ENCODE results near the gene FOSB.

FOSB gene

GRCh38 chr19:45444318-45445041 is 23.3 kb upstream of the FOSB start:
- peak overlapping the region in 1 of 2 experiments; percentile 76 for H3K4ac ChIP-seq (ENCODE audit: low read depth in 1 of 2, low read length in 2 of 2)
- peaks cover 25% of the 10 kb centered on the region for H3K4me1 ChIP-seq (ENCODE audit: control insufficient read depth, insufficient read depth, low read depth, low read length)
- no peaks in the 10 kb centered on the region for H3K36me3 ChIP-seq (ENCODE audit: control insufficient read depth in 1 of 2, insufficient read depth in 2 of 2, low read depth in 1 of 2, low read length in 2 of 2)
- peak overlapping the region; percentile 76 for H4K8ac ChIP-seq (ENCODE audit: low read length)
- no peak overlapping the region for H2BK5ac ChIP-seq (ENCODE audit: low read depth, low read length, poor library complexity, severe bottlenecking)
- H2AFZ ChIP-seq (ENCODE audit: low read depth, low read length), result peak overlapping the region; percentile 81
- H2AK5ac ChIP-seq (ENCODE audit: low read length, severe bottlenecking), result peak overlapping the region; percentile 58
- peak; percentile 94 for DNase-seq
- no peaks in the 10 kb centered on the region for H3K9me3 ChIP-seq (ENCODE audit: control insufficient read depth, low read length)
- no peaks in the 10 kb centered on the region for H3K79me1 ChIP-seq (replicated peaks; ENCODE audit: low read length, poor library complexity, severe bottlenecking)
- peak overlapping the region in 1 of 2 experiments; percentile 26 for H3K14ac ChIP-seq (ENCODE audit: low read length in 2 of 2)
- peak overlapping the region; percentile 34 for H4K91ac ChIP-seq (ENCODE audit: low read length)
- H3K4me2 ChIP-seq (ENCODE audit: low read length, poor library complexity, severe bottlenecking), result peak overlapping the region; percentile 90
- H3K27me3 ChIP-seq (ENCODE audit: control insufficient read depth in 1 of 2, insufficient read depth in 1 of 2, low read length in 2 of 2), result no peaks in the 10 kb centered on the region
- no peak overlapping the region for H3K27ac ChIP-seq (ENCODE audit: low read length, poor library complexity, severe bottlenecking)
- H3K23ac ChIP-seq (ENCODE audit: low read length in 2 of 2), result no peak overlapping the region
- H2BK12ac ChIP-seq (ENCODE audit: low read length in 2 of 2), result peak overlapping the region in 1 of 2 experiments; percentile 91
- peak overlapping the region; percentile 96 for H2BK120ac ChIP-seq (ENCODE audit: low read depth, low read length)
- peak overlapping the region; percentile 40 to 62 for H3K4me3 ChIP-seq (ENCODE audit: insufficient read depth in 1 of 2, low read depth in 1 of 2, low read length in 2 of 2)
- 17% methylated on average over 44 of the region's 47 CpGs for WGBS
- H2BK15ac ChIP-seq (ENCODE audit: low read depth, poor library complexity, severe bottlenecking), result peak overlapping the region; percentile 30
- peak overlapping the region; percentile 90 for H3K9ac ChIP-seq (ENCODE audit: low read length)
- peak overlapping the region; percentile 45 to 87 for H3K18ac ChIP-seq (ENCODE audit: low read depth in 1 of 2, low read length in 2 of 2)

- Histone ChIP-seq H2AK5ac (ENCODE audit: low read length, severe bottlenecking) (no peak overlapping the region), H2BK120ac (ENCODE audit: low read depth, low read length) (no peak overlapping the region)
- no peak for DNase-seq
Measured at GRCh38 chr19:45445139-45445538, 22.7 kb upstream of the FOSB start.

DNA sequence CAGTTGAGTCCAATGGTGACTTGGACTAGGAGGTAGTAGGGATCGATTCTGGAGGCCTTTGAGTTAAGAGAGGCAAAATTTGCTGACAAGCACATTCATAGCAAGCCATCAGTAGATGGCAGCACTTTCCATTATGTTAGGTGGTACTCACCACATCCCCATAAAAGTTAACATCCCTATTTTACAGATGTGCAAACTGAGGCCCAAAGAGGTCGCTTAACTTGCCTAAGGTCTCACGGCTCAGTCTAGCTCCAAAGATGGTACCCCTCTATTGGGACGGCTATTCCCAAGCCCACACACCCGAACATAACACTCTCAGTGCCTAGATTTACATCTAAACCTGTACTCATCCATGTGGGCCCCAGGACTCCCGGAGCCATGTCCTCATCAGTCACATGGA is 21.5 kb upstream of the FOSB start:
- no peak overlapping the region for H3K4me3 ChIP-seq (ENCODE audit: insufficient read depth in 1 of 2, low read depth in 1 of 2, low read length in 2 of 2)
- H3K14ac ChIP-seq (ENCODE audit: low read length in 2 of 2), result no peak overlapping the region
- no peak overlapping the region for H3K9ac ChIP-seq (ENCODE audit: low read length)
- no peak overlapping the region for H4K91ac ChIP-seq (ENCODE audit: low read length)
- no peaks in the 10 kb centered on the region for H3K27me3 ChIP-seq (ENCODE audit: control insufficient read depth in 1 of 2, insufficient read depth in 1 of 2, low read length in 2 of 2)
- no peak overlapping the region for H3K4ac ChIP-seq (ENCODE audit: low read depth in 1 of 2, low read length in 2 of 2)
- no peak overlapping the region for H3K18ac ChIP-seq (ENCODE audit: low read depth in 1 of 2, low read length in 2 of 2)
- no peak overlapping the region for H2AFZ ChIP-seq (ENCODE audit: low read depth, low read length)
- no peak overlapping the region for H2AK5ac ChIP-seq (ENCODE audit: low read length, severe bottlenecking)
- H2BK12ac ChIP-seq (ENCODE audit: low read length in 2 of 2), result peak overlapping the region in 1 of 2 experiments; percentile 10
- H2BK120ac ChIP-seq (ENCODE audit: low read depth, low read length), result no peak overlapping the region
- no peak overlapping the region for H2BK15ac ChIP-seq (ENCODE audit: low read depth, poor library complexity, severe bottlenecking)
- no peak overlapping the region for H2BK5ac ChIP-seq (ENCODE audit: low read depth, low read length, poor library complexity, severe bottlenecking)
- DNase-seq, result peak; percentile 64
- H3K27ac ChIP-seq (ENCODE audit: low read length, poor library complexity, severe bottlenecking), result no peak overlapping the region
- no peaks in the 10 kb centered on the region for H3K36me3 ChIP-seq (ENCODE audit: control insufficient read depth in 1 of 2, insufficient read depth in 2 of 2, low read depth in 1 of 2, low read length in 2 of 2)
- H3K79me1 ChIP-seq (replicated peaks; ENCODE audit: low read length, poor library complexity, severe bottlenecking), result no peaks in the 10 kb centered on the region
- no peak overlapping the region for H3K23ac ChIP-seq (ENCODE audit: low read length in 2 of 2)
- no peak overlapping the region for H3K4me2 ChIP-seq (ENCODE audit: low read length, poor library complexity, severe bottlenecking)
- H4K8ac ChIP-seq (ENCODE audit: low read length), result no peak overlapping the region
- peaks cover 27% of the 10 kb centered on the region for H3K4me1 ChIP-seq (ENCODE audit: control insufficient read depth, insufficient read depth, low read depth, low read length)
- H3K9me3 ChIP-seq (ENCODE audit: control insufficient read depth, low read length), result no peaks in the 10 kb centered on the region
- WGBS, result 90% methylated on average over 5 of the region's 6 CpGs

More at GRCh38 chr19:45445139-45445538, 22.7 kb upstream of the FOSB start:
- H2BK5ac ChIP-seq (ENCODE audit: low read depth, low read length, poor library complexity, severe bottlenecking), result no peak overlapping the region
- H3K79me1 ChIP-seq (replicated peaks; ENCODE audit: low read length, poor library complexity, severe bottlenecking), result no peaks in the 10 kb centered on the region
- no peak overlapping the region for H4K91ac ChIP-seq (ENCODE audit: low read length)
- WGBS, result 92% methylated on average over 4 of the region's 4 CpGs
- H3K4me3 ChIP-seq (ENCODE audit: insufficient read depth in 1 of 2, low read depth in 1 of 2, low read length in 2 of 2), result no peak overlapping the region
- H3K14ac ChIP-seq (ENCODE audit: low read length in 2 of 2), result no peak overlapping the region
- H3K27ac ChIP-seq (ENCODE audit: low read length, poor library complexity, severe bottlenecking), result no peak overlapping the region
- H4K8ac ChIP-seq (ENCODE audit: low read length), result no peak overlapping the region
- no peak overlapping the region for H2BK12ac ChIP-seq (ENCODE audit: low read length in 2 of 2)
- no peak overlapping the region for H3K23ac ChIP-seq (ENCODE audit: low read length in 2 of 2)
- peak overlapping the region; percentile 30 for H2BK15ac ChIP-seq (ENCODE audit: low read depth, poor library complexity, severe bottlenecking)
- no peaks in the 10 kb centered on the region for H3K9me3 ChIP-seq (ENCODE audit: control insufficient read depth, low read length)
- peak overlapping the region; percentile 90 for H3K9ac ChIP-seq (ENCODE audit: low read length)
- no peak overlapping the region for H3K4me2 ChIP-seq (ENCODE audit: low read length, poor library complexity, severe bottlenecking)
- no peak overlapping the region for H2AFZ ChIP-seq (ENCODE audit: low read depth, low read length)
- H3K18ac ChIP-seq (ENCODE audit: low read depth in 1 of 2, low read length in 2 of 2), result no peak overlapping the region
- H3K27me3 ChIP-seq (ENCODE audit: control insufficient read depth in 1 of 2, insufficient read depth in 1 of 2, low read length in 2 of 2), result no peaks in the 10 kb centered on the region
- peak overlapping the region in 1 of 2 experiments; percentile 76 for H3K4ac ChIP-seq (ENCODE audit: low read depth in 1 of 2, low read length in 2 of 2)
- no peaks in the 10 kb centered on the region for H3K36me3 ChIP-seq (ENCODE audit: control insufficient read depth in 1 of 2, insufficient read depth in 2 of 2, low read depth in 1 of 2, low read length in 2 of 2)
- peaks cover 23% of the 10 kb centered on the region for H3K4me1 ChIP-seq (ENCODE audit: control insufficient read depth, insufficient read depth, low read depth, low read length)

DNA sequence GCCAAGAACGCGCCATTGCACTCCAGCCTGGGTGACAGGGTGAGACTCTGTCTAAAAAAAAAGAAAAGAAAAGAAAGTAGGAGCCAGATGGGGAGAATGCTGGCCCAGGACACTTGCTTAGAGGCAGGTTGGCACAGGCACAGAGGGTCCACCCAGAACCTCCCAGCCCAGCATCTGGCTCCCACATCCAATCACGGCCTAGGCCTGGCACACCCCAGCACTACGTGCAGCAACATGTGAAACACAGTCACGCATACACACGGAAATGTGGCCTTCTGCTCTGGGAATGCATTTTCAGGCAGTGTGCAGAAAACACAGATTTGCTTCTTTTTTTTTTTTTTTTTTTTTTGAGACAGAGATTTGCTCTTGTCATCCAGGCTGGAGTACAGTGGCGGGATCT is 20.9 kb upstream of the FOSB start:
- Histone ChIP-seq H2BK12ac (ENCODE audit: low read length in 2 of 2) (peak overlapping the region in 1 of 2 experiments; percentile 21), H3K27me3 (ENCODE audit: control insufficient read depth in 1 of 2, insufficient read depth in 1 of 2, low read length in 2 of 2) (no peaks in the 10 kb centered on the region), H3K4me1 (ENCODE audit: control insufficient read depth, insufficient read depth, low read depth, low read length) (peaks cover 31% of the 10 kb centered on the region), H2BK120ac (ENCODE audit: low read depth, low read length) (no peak overlapping the region), H4K8ac (ENCODE audit: low read length) (no peak overlapping the region), H3K36me3 (ENCODE audit: control insufficient read depth in 1 of 2, insufficient read depth in 2 of 2, low read depth in 1 of 2, low read length in 2 of 2) (no peaks in the 10 kb centered on the region), H3K4me3 (ENCODE audit: insufficient read depth in 1 of 2, low read depth in 1 of 2, low read length in 2 of 2) (no peak overlapping the region), H3K79me1 (replicated peaks; ENCODE audit: low read length, poor library complexity, severe bottlenecking) (no peaks in the 10 kb centered on the region), H3K14ac (ENCODE audit: low read length in 2 of 2) (no peak overlapping the region), H3K4me2 (ENCODE audit: low read length, poor library complexity, severe bottlenecking) (no peak overlapping the region), H2AFZ (ENCODE audit: low read depth, low read length) (no peak overlapping the region), H4K91ac (ENCODE audit: low read length) (peak overlapping the region; percentile 92), H3K9me3 (ENCODE audit: control insufficient read depth, low read length) (no peaks in the 10 kb centered on the region), H3K4ac (ENCODE audit: low read depth in 1 of 2, low read length in 2 of 2) (peak overlapping the region in 1 of 2 experiments; percentile 11), H2BK15ac (ENCODE audit: low read depth, poor library complexity, severe bottlenecking) (no peak overlapping the region), H3K9ac (ENCODE audit: low read length) (no peak overlapping the region), H2BK5ac (ENCODE audit: low read depth, low read length, poor library complexity, severe bottlenecking) (no peak overlapping the region), H3K23ac (ENCODE audit: low read length in 2 of 2) (no peak overlapping the region), H2AK5ac (ENCODE audit: low read length, severe bottlenecking) (no peak overlapping the region), H3K27ac (ENCODE audit: low read length, poor library complexity, severe bottlenecking) (no peak overlapping the region), H3K18ac (ENCODE audit: low read depth in 1 of 2, low read length in 2 of 2) (no peak overlapping the region)
- WGBS, result 92% methylated on average over 7 of the region's 7 CpGs
- no peak for DNase-seq

All from mesenchymal stem cell (in vitro differentiated cells and primary cell).